ENCODE measurements around the gene UNC50.
A peak's percentile ranks its signal among the peaks of the same experiment; 100 is the strongest.
"Not testable (repeated sequence)": the region's sequence is repeated elsewhere in the genome, so short reads cannot be mapped to it uniquely, and the experiment has no call there.

UNC50 gene

GRCh38 chr2:98592565-98592964 is 15.8 kb upstream of the UNC50 start:
- TF ChIP-seq CTCF (IDR thresholded peaks at IDR 0.05; ENCODE audit: unreplicated experiment in 3 of 3) = no peak
- no peak overlapping the region for H3K4me3 Mint-ChIP-seq
- H3K36me3 Mint-ChIP-seq (ENCODE audit: low read depth) = peaks cover 54% of the 10 kb centered on the region
- H3K9me3 Mint-ChIP-seq = peaks cover 10% of the 10 kb centered on the region
- H3K4me1 Mint-ChIP-seq = no peaks in the 10 kb centered on the region
- no peaks in the 10 kb centered on the region for H3K27me3 Mint-ChIP-seq (ENCODE audit: low read depth)
- H3K27ac Mint-ChIP-seq = no peak overlapping the region

GRCh38 chr2:98594665-98595064 is 13.7 kb upstream of the UNC50 start:
- not testable (repeated sequence) for H3K4me3 Mint-ChIP-seq; H3K4me1 Mint-ChIP-seq; H3K27ac Mint-ChIP-seq; H3K9me3 Mint-ChIP-seq; H3K27me3 Mint-ChIP-seq (ENCODE audit: low read depth)
- H3K36me3 Mint-ChIP-seq (ENCODE audit: low read depth) = peaks cover 68% of the 10 kb centered on the region

- H3K27me3 Mint-ChIP-seq (ENCODE audit: low read depth) = no peaks in the 10 kb centered on the region
- no peak overlapping the region for H3K27ac Mint-ChIP-seq
- peaks cover 5% of the 10 kb centered on the region for H3K9me3 Mint-ChIP-seq
- no peak for TF ChIP-seq CTCF (IDR thresholded peaks at IDR 0.05; ENCODE audit: unreplicated experiment in 3 of 3)
- H3K4me3 Mint-ChIP-seq = no peak overlapping the region
- H3K36me3 Mint-ChIP-seq (ENCODE audit: low read depth) = peaks cover 71% of the 10 kb centered on the region
- H3K4me1 Mint-ChIP-seq = no peaks in the 10 kb centered on the region
Measured at GRCh38 chr2:98598781-98599428, 9.5 kb upstream of the UNC50 start.

GRCh38 chr2:98601532-98602132 is 6.8 kb upstream of the UNC50 start:
- peaks cover 17% of the 10 kb centered on the region for H3K4me1 Mint-ChIP-seq
- H3K36me3 Mint-ChIP-seq (ENCODE audit: low read depth) = peaks cover 54% of the 10 kb centered on the region

GRCh38 chr2:98604547-98604946 is 3.8 kb upstream of the UNC50 start:
- Mint-ChIP-seq H3K4me3 (no peak overlapping the region), H3K27me3 (ENCODE audit: low read depth) (no peaks in the 10 kb centered on the region), H3K4me1 (peaks cover 35% of the 10 kb centered on the region), H3K36me3 (ENCODE audit: low read depth) (peaks cover 33% of the 10 kb centered on the region), H3K9me3 (no peaks in the 10 kb centered on the region), H3K27ac (no peak overlapping the region)
- TF ChIP-seq CTCF (IDR thresholded peaks at IDR 0.05; ENCODE audit: unreplicated experiment in 3 of 3) = no peak

More at GRCh38 chr2:98601532-98602132, 6.8 kb upstream of the UNC50 start:
- H3K27ac Mint-ChIP-seq = no peak overlapping the region
- H3K9me3 Mint-ChIP-seq = no peaks in the 10 kb centered on the region
- no peaks in the 10 kb centered on the region for H3K27me3 Mint-ChIP-seq (ENCODE audit: low read depth)
- TF ChIP-seq CTCF (IDR thresholded peaks at IDR 0.05; ENCODE audit: unreplicated experiment in 3 of 3) = peak; percentile 56 to 60 (median 60)
- no peak overlapping the region for H3K4me3 Mint-ChIP-seq

GRCh38 chr2:98605076-98605475 is 3.3 kb upstream of the UNC50 start:
- Mint-ChIP-seq H3K27me3 (ENCODE audit: low read depth) (no peaks in the 10 kb centered on the region), H3K9me3 (no peaks in the 10 kb centered on the region), H3K36me3 (ENCODE audit: low read depth) (peaks cover 28% of the 10 kb centered on the region), H3K4me3 (peak overlapping the region; percentile 1 to 95 (median 54)), H3K27ac (peak overlapping the region in 1 of 3 experiments; percentile 35), H3K4me1 (peaks cover 40% of the 10 kb centered on the region)
- no peak for TF ChIP-seq CTCF (IDR thresholded peaks at IDR 0.05; ENCODE audit: unreplicated experiment in 3 of 3)
